ENCODE measurements around the gene TMEM190.

Gene TMEM190

DNA sequence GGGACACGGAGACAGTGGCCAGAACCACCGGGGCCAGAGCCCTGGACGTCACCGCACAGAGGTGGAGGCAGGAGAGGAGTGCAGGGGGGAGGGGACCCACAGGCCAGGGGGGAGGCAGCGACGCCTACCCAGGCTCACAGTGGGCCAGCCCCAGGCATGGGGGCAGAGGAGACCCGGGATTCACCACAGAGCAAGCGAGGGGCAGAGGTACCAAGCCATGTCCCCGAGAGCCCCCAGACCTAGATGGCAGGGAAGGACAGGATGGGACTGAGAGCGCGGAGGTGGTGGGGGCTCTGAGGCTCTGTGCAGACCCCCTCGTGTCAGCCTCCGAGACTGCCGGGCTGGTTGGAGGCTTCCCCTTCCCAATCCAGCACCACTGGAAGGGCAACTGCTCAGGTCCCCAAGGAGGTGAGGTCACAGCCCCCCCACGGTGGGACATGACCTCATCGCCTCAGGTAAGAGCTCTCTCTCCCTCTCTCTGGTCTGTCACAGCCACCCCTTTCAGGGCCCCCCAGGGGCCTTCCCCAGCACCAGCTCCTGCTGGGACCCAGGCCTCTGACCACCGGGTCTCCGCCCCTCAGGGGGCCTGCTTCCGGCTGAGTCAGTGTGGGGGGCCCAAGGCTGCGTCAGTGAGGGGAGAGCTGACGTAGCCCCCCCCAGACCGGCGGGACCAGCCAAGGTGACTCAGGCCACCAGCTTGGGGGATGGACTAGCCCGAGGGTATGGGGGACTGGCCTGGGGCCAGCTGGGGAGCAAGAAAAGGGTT is 4.1 kb upstream of the TMEM190 start:
- no peak for DNase-seq (ENCODE audit: low read depth)

DNA sequence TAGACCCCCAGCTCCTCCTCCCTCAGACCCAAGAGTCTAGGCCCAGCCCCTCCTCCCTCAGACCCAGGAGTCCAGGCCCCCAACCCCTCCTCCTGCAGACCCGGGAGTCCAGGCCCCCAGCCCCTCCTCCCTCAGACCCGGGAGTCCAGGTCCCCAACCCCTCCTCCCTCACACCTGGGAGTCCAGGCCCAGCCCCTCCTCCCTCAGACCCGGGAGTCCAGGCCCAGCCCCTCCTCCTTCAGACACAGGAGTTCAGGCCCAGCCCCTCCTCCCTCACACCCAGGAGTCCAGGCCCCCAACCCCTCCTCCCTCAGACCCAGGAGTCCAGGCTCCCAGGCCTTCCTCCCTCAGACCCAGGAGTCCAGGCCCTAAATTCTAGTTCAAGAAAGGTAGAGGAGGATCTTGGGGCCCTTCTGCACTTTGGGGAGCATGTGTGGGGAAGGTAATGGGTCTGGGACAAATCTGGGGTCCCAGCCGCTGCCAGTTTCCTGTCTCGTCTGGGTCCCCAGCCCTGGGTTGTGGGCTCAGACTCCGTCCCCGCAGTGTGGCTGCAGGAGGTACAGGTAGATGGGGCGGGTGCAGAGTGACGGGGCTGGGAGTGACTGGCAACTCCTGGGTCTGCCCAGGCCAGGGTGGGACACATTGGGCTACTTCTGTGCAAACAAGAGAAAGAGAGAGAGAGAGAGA is 3.2 kb upstream of the TMEM190 start:
- DNase-seq (ENCODE audit: low read depth) = no peak

DNA sequence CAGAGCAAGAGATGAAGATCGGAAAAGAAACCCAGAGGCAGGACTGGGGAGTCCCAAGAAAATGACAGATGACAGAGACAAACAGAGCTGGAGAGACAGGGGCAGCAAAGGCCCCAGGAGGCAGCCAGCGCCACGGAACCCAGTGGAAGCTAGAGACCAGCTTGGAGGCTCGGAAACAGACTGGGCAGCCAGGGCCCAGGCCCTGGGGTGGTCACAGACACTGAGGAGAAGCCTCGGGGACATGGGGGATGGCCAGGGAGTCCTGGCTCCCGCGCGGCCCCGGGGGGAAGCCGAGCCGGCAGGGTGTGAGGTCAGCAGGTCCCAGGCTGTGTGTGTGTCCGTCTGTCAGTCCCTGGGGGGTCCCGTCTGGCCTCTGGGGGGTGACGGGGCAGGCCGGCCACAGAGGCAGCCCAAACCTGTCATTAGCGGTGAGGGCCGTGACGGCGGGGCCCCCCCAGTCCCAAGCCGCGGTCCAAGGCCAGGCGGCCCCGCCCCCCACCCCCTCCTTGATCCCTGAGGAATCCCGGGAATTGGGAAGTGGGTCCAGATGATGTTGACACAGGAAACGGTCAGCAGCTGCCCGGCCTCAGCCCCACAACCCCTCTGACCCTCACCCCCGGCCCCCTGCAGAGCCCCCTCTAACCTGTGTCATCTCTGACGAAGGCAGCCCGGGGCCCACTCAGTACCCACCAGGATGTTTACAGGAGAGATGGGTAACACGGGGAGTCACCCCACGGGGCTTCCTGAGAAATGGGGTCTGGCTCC is 2.5 kb upstream of the TMEM190 start:
- no peak for DNase-seq (ENCODE audit: low read depth)

DNA sequence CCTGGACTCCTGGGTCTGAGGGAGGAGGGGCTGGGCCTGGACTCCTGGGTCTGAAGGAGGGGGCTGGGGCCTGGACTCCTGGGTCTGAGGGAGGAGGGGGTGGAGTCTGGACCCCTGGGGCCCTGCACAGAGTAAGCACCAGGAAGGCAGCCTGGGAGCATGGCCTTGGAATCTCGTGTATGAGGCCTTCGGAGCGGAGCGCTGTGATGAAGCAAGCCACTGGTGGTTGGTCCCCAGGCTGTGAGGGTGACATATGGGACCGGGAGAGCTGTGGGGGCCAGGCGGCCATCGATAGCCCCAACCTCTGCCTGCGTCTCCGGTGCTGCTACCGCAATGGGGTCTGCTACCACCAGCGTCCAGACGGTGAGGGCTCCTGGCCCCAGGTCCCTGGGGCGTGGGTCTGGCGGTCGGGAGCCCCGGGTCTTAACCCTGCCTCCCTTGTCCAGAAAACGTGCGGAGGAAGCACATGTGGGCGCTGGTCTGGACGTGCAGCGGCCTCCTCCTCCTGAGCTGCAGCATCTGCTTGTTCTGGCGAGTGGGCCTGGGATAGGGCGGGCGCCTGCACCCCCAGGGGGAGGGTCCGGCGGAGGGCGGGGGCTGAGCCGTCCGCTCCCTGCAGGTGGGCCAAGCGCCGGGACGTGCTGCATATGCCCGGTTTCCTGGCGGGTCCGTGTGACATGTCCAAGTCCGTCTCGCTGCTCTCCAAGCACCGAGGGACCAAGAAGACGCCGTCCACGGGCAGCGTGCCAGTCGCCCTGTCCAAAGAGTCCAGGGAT is 918 bp downstream of the TMEM190 start:
- DNase-seq (ENCODE audit: low read depth) = no peak

DNA sequence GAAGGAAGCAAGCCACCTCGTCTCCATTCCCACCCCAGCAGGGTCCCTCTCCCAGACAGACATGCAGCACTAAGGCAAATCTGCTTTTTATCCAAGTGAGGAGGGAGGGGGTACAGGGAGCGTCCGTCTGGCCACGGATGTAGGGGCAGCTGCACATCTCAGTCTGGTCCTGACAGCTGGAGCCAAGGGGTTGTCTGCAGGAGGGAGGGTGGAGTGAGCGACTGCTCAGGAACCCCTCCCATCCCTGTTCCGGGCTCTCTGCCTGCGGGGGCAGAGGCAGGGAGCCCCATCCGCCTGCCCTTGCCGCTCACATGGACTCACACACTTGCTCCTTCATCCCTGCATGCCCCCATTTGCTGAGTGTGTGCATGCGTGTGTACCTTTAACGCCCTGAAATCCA is 2.5 kb downstream of the TMEM190 start:
- no peak for DNase-seq (ENCODE audit: low read depth)

DNA sequence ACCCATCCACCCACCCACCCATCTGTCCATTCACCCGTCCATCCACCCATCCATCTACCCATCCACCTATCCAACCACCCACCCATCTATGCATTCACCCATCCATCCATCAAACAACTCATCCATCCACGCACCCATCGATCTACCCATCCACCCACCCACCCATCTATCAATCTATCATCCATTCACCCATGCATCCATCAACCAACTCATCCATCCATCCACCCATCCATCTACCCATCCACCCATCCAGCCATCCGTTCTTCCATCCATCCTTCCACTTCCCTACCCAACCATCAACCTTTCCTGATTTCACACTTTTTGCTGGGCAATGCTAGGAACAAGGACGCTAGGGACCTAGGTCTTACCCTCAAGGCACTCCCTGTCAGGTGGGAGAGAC is 5.4 kb downstream of the TMEM190 start:
- no peak for DNase-seq (ENCODE audit: low read depth)

DNA sequence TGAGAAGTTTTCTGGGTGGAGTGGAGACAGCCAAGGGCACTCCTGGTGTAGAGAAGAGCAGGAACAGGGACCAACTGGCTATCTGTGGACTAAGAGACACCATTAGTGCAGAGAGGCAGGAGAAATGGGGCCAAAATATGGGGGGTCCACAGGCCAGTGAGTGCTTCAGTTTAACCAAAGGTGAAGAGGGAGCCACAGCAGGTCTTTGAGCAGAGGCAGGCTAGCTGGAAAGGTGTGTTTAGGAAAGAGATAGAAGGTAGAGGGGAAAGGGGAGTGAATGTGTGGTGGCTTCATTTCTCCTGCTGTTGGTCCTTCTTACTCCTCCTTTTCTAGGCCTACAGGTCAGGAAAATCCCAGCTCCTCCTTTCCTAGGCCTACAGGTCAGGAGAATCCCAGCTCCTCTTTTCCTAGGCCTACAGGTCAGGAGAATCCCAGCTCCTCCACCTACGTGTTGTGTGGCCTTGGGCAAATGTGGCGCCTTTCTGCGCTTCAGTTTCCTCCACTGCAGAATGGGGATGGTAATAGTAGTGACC is 6.0 kb downstream of the TMEM190 start:
- no peak for DNase-seq (ENCODE audit: low read depth)

DNA sequence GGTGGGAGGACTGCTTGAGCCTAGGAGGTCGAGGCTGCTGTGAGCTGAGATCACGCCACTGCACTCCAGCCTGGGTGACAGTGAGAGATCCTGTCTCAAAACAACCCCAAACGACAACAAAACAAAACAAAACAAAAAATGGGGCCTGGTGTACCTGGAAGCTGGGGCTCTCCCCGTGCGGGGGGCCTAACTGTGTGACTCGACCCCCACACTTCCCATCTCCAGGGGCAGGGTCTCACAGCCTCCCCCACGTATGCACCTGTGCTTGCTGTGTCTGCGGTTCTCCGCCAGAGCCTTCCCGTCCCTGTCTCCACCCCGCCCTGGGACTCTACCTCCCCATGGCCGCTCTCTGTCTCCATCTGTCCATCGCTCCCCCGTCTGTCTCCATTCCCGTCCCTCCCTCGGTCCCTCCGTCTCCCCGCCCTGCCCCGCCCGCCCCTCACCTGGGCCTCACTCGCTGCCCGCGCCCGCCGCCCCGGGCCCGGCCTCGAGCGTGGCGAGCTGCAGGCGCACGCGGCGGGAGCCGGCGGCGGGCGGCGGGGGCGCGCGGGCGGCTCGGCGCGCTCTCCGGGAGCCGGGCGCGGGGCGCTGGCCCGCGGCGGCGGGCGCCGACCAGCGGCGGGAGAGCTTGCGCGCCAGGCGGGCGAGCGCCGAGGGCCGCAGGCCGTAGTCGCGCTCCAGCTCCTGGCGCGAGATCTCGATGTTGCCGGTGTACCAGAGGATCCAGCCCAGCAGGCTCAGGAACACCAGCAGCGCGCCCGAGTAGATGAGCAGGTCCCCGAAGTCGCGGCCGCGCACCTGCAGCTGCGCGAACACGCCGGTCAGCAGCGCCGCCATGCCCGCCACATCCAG is 6.9 kb downstream of the TMEM190 start:
- DNase-seq (ENCODE audit: low read depth) = no peak

DNA sequence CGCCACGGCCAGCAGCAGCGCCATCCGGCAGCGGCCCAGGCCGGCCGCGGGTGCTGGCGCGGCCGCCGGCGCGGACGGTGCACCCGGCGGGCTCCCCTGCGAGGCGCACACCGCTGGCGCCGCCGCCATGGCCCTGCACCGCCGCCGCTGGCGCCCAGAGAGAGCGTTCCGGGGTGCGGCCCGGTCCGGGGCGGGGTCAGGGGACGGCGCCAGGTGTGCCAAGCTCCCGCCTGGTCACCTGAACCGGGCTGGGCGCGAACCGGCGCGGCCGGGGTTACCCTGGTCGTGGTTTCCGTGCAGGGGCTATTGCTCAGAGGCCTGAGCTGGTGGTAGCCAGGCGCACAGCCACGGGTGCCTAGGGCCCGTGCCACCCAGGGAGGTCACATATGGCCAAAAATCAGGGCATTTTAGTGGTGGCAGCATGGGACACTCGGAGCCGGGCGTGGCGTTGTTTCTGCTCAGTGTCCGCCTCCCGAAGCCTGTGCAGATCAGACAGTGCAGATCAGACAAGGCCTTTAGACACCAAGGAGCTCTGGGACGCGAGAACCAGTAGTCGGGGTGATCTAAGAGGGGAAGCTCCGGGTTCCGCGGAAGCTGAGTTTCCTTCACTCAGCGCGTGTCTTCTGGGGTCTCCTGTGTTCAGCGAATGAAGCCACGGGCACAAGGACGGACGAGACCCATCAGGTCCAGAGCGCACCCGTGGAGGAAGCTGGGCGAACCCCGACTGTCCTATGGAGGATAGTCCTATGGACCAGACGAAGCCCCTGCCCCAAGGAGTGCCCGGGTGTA is 7.7 kb downstream of the TMEM190 start, which contains the start of gene TMEM238:
TMEM238 (minus strand) TSS at position 162 of the 789 bp plus-strand sequence; CDS start at position 129, 33 bp downstream.
- no peak for DNase-seq (ENCODE audit: low read depth)

DNA sequence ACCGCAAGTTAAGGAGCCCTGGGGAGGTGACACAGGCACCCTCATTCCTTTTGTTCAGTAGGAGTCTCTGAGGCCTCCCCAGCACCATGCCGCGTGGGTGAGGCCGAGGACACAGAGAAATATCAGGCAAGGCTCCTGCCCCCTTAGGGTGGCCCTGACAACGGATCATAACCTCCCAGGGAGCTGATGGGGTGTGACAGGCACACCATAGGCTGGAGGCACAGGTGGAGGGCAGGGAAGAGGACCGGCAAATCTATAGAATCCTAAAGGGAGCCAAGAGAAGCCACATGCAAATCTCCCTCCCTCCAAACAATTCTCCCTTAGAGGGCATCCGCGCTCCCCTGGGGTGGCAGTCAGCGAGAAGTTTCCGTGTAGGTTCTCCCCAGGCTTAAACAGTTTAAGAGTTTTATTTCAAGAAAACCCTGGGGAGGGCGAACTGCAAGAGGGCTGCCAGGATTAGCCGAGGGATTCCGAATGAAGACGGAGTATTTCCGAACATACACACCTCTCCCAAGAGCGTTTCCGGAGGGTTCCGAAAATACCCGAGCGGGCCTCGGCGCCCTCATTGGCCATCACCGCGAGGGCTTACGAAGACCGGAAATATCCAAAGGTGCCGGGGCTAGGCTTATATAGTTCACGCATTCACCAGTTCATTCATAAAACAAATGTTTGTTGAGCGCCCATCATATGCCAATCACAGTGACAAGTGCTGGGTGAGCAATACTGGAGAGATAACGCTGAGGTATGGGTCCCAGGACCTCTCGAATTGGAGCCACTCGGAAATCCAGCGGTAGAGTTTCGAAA is 8.5 kb downstream of the TMEM190 start:
- DNase-seq (ENCODE audit: low read depth) = peak; percentile 83

DNA sequence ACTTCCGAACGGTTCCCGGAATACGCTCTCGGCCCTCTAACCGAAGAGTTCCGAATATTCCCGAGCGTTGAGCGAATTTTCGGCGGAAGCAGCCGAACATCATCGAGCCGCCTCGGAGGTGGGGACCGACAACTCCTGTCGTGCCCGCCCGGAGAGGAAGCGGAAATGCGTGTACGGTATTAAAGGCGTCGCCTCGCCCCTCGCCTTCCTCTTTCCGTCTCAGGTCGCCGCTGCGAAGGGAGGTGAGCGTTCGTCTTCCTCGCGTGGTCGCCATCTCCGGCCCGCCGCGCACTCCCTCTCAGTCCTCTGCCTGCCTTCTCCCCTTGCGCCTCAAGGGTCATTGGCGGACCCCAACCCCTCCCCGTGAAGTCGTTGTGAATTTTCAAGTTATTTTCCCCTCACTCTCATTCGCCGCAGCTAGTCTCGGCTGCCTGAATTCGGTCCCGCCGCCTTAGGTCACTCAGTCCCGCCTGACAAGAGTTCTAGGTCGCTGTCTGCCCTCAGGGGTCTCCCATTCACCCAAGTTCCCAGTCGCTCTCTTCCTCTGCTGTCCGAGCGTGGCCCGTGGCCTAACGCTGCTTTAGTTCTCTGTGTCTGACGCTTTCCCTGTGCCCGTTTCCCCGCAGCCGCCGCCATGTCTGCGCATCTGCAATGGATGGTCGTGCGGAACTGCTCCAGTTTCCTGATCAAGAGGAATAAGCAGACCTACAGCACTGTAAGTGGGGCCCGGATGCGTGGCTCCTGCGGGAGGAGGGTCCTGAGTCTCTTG is 9.3 kb downstream of the TMEM190 start, which contains the start of gene RPL28:
RPL28 (plus strand) TSS at position 209 of the 769 bp plus-strand sequence; CDS start at position 635, 426 bp downstream.
- DNase-seq (ENCODE audit: low read depth) = peak; percentile 96

DNA sequence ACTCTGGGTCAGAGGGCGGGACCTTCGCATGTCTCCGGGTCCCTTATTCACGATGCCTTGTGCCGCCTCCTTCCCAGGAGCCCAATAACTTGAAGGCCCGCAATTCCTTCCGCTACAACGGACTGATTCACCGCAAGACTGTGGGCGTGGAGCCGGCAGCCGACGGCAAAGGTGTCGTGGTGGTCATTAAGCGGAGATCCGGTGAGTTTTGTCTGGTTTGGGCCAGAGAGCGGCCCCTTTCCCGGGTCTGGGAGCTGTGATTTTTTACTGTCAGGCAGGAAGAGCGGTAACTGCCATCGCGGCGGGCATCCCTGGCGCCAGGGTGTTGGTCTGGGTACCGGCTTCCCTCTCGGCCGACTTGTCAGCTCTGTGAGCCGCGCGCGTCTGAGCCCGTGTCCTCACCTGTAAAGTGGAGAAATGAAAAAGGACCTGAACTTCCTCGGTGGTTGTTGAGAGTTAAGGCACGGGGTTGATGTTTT is 9.9 kb downstream of the TMEM190 start:
- DNase-seq (ENCODE audit: low read depth) = no peak

DNA sequence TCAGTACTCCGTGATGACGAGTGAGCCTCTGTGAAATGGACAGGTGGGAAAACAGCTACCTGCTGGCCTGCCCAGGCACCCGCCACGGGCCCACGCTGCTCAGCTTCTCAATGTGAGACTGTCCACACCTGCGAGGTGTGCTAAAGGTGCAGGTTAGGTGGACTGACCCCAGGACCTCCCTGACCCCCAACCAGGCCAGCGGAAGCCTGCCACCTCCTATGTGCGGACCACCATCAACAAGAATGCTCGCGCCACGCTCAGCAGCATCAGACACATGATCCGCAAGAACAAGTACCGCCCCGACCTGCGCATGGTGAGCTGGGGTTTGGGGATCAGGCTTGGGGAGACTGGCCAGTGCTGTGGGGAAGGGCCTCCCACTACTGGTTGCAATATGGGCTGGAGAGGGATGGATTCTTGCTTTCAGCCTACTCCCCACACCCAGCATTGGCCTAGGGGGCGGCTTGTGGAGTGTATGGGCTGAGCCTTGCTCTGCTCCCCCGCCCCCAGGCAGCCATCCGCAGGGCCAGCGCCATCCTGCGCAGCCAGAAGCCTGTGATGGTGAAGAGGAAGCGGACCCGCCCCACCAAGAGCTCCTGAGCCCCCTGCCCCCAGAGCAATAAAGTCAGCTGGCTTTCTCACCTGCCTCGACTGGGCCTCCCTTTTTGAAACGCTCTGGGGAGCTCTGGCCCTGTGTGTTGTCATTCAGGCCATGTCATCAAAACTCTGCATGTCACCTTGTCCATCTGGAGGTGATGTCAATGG is 11.3 kb downstream of the TMEM190 start:
- no peak for DNase-seq (ENCODE audit: low read depth)

DNA sequence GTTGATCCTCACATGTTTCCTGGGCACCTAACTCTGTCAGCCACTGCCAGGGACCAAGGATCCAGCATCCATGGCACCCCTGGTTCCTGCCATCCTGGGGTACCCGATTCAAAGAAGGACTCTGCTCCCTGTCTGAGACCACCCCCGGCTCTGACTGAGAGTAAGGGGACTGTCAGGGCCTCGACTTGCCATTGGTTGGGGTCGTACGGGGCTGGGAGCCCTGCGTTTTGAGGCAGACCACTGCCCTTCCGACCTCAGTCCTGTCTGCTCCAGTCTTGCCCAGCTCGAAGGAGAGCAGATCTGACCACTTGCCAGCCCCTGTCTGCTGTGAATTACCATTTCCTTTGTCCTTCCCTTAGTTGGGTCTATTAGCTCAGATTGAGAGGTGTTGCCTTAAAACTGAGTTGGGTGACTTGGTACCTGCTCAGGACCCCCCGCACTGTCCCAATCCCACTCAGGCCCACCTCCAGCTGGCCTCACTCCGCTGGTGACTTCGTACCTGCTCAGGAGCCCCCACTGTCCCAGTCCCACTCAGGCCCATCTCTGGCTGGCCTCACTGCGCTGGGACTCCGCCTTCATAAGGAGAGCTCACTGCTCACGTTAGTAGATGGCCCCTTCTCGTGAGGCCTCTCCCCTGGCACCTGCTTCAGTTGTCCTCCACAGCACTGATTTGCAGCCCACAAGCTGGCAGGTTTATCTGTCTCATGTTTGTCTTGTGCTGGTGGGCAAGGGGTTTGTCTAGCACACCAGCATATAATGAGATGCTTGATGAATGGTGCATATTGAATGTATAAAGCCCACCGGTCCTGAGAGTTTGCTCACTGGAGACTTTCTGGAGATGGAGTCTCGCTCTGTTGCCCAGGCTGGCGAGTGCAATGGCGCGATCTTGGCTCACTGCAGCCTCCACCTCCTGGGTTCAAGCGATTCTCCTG is 13.0 kb downstream of the TMEM190 start:
- no peak for DNase-seq (ENCODE audit: low read depth)

DNA sequence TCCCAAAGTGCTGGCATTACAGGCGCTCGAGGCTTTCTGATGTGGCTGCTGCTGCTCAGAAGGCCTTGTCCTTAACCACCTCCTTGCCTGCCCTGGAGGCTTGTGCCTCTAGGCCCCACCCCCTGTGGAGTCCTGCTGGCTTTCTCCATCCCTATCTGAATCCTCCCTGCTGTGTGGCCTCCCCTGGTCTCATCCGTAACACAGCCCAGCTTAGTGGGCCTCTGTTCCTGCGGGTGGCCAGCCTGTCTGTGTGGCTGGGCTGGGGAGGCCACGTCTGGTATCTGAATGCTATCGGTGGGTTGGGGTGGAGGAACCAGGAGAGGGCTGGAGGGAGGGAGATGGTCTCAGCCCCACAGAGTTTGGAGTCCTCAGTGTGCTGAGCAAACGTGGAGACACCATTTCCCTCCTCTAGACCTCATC is 13.8 kb downstream of the TMEM190 start:
- DNase-seq (ENCODE audit: low read depth) = no peak

DNA sequence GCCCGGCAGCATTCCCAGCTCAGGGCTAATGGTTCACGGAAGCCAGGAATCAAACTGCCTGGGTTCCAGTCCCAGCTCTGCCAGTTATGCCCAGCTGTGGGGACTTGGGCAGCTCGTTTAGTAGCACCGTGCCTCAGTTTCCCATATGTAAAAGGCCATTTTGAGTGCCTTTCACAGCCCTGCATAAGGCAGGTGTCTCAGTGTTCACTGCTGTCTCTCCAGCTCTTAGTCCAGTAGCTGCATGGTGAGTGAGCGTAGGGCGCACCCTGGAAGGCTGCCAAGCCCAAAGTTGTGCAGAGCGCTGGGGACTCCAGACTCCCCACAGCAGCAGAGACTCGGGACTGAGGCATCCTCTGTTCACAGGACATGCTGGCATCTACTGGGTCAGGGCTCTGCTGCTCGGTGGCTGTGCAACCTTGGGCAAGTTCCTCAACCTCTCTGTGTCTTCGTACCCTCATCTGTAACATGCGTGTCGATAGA is 14.6 kb downstream of the TMEM190 start:
- no peak for DNase-seq (ENCODE audit: low read depth)

Measured in stimulated activated CD8-positive, alpha-beta memory T cell treated with anti-CD3 and anti-CD28 coated beads, Interleukin-12 subunit alpha, Interleukin-12 subunit beta, amount 100 ng/mL, for 4 hours (primary cell).